Measurements from ENCODE around the gene HNRNPDL.
A peak's percentile ranks its signal among the peaks of the same experiment; 100 is the strongest.
"Not testable (repeated sequence)": the region's sequence is repeated elsewhere in the genome, so short reads cannot be mapped to it uniquely, and the experiment has no call there.

HNRNPDL gene

GRCh38 chr4:82386312-82386711 lies 44.0 kb downstream of the HNRNPDL start:
- not testable (repeated sequence) for DNase-seq (ENCODE audit: low spot score)

DNA sequence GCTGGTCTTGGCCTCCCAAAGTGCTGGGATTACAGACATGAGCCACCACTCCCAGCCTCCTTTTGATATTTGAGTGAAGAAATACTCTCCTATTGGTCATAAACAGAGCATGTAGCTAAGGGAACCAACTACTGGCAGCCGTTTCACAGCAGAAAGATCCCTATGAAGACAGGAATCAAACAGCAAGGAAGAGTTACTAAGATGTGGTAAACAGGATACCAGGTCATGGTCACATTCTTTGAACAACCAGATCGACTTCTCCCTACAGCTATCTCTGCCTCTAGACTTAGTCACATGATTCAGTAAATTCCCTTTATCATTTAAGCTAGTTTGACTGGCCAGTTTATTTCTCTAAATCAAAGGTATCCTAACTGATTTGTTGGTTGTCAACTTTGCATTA lies 47.5 kb downstream of the HNRNPDL start:
- no peak for DNase-seq (ENCODE audit: low spot score)

DNA sequence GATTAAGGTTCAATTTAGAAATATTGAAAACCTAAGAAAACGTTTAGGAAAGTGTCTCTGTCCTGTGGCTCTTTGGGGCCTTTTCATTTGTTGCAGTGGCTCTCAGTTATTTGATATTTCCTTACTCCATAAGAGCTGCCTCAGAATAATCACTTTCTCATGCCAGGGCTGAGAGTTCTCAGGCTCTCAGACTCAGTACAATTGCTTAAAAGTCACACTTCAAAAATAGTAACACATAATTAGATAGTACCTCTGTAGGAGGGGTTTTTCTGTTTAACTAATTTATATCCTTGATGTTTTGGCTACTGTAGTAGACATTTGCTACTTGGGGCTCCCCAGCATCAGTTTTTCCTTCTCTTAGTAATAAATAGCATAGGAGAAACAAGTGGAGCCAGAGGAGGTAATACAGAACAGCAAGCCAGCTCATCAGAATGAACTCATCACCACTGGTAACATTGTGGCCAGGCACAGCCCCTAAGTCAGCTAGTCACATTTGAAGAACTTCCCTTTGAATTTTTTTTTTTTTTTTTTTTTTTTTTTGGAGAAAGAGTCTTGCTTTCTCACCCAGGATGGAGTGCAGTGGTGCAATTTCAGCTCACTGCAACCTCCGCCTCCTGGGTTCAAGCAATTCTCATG lies 48.5 kb downstream of the HNRNPDL start:
- no peak for DNase-seq (ENCODE audit: low spot score)

DNA sequence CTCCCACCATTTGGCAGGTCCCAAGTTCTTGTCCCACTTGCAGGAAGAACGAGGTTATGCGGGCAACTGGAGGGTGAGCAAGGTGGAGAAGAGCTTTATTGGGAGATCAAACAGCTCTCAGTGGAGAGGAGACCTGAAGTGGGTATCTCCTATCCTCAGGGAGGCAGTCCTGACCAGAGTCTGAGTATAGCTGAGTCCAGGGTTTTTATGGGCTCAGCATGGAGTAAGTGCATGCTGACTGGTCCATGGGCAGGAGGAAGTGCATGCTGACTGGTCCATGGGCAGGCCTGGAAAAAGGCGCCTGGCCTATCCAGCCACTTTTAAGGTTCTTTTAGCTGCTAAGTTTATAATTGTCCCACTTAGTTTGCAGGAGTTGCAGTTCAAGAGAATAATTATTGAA lies 49.0 kb downstream of the HNRNPDL start:
- no peak for DNase-seq (ENCODE audit: low spot score)

DNA sequence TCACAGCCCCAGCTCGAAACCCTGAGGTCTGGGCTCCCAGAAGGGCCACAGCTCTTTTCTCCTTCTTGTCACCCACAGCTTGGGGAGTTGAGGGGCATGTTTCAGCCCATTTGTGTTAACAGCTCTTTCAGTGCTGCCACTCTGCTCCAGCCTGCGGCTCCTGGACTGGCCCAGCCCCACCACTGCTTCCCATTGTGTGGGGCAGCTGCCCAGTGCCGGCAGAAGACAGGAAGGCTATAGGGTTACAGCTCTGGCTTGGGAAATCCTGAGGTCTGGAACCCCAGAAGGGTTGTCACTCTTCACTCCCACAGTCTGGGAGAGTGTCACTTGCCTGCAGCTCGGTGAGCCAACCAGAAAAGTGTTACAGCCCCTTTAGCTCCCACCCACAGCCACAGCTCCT lies 49.4 kb downstream of the HNRNPDL start:
- DNase-seq (ENCODE audit: low spot score), result no peak

- peak; percentile 59 for DNase-seq (ENCODE audit: low spot score)
Observed at GRCh38 chr4:82380344-82380743, 49.9 kb downstream of the HNRNPDL start.

DNA sequence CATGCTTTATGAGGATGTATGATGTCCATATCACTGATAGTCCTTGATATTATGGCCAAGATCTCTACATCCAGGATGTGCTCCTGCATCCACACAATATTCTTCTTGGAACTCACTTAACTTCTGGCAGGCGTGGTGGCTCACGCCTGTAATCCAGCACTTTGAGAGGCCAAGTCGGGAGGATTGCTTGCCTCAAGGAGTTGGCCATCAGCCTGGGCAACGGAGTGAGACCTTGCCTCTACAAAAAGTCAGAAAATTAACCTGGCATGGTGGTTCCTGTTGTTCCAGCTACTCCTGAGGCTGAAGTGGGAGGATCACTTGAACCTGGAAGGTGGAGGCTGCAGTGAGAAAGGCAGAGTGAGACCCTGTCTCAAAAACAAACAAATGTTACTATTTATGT lies 54.2 kb downstream of the HNRNPDL start:
- DNase-seq (ENCODE audit: low spot score), result no peak

- peak; percentile 99 for DNase-seq (ENCODE audit: low spot score)
Observed at GRCh38 chr4:82373816-82374625, 56.2 kb downstream of the HNRNPDL start, which contains the start of gene HNRNPD. TSS of gene HNRNPD (minus strand) at chr4:82373991. CDS start at chr4:82373678, 313 bp downstream.

- DNase-seq (ENCODE audit: low spot score), result no peak
Observed at GRCh38 chr4:82373486-82373815, 56.8 kb downstream of the HNRNPDL start.
